Activated CD4-positive, alpha-beta T cell treated with anti-CD3 and anti-CD28 coated beads, Interleukin-2, Interleukin-6, amounts not matched to agents 100 ng/mL and 50 ng/mL, durations not matched to agents 16 hours and 8 hours (primary cell): ENCODE measurements around the gene MVK.

Experiments used
- DNase-seq: peaks from one replicate; pipeline ENCODE4 v3.0.0-alpha.2; 2020

MVK gene

DNA sequence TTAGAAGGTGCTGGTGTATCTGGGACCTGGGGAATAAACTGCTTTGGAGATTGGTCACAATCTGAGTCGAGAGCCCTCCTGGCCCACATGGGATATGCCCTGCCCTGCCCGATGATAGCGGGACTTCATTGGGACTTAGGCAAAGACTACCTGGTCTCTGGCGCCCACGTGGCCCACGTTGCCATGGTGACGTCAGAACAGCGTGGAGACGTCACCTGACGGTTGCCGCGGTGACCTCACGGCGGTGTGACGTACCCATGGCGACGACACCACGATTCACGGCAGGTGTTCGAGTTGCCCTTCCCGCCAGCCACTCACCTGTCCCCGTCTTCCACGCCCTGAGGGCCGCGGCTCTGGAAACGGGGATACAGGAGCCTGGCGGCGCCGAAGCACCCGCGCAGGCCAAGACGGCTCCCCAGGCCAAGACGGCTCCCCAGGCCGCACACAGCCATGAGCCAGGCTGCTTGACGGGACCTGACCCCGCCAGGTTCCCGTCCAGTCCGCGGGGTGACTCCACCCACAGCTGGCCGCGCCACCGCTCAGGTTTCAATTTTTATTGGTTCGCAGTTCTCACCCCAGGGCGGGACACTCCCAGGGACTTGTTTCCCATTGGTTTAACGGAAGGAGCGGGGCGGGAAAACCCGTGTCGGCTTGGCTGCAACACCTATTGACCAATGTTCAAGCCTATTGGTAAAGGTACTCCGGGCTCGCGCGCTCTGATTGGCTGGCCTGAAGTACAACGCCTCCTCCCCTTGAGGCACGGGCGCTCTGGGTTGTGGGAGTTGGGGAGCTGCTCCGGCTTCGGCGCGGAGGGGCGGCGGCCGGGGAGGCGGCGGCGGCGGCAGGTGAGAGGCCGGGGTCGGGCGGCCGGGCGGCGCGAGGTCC is at the start of gene MVK, which contains the start of gene MMAB:
MVK (plus strand) TSS at position 766 of the 885 bp plus-strand sequence. CDS start 1,029 bp downstream, outside the sequence.
MMAB (minus strand) TSS at position 476 of the 885 bp plus-strand sequence; CDS start at position 452, 24 bp downstream.
- peak; percentile 100 for DNase-seq

DNA sequence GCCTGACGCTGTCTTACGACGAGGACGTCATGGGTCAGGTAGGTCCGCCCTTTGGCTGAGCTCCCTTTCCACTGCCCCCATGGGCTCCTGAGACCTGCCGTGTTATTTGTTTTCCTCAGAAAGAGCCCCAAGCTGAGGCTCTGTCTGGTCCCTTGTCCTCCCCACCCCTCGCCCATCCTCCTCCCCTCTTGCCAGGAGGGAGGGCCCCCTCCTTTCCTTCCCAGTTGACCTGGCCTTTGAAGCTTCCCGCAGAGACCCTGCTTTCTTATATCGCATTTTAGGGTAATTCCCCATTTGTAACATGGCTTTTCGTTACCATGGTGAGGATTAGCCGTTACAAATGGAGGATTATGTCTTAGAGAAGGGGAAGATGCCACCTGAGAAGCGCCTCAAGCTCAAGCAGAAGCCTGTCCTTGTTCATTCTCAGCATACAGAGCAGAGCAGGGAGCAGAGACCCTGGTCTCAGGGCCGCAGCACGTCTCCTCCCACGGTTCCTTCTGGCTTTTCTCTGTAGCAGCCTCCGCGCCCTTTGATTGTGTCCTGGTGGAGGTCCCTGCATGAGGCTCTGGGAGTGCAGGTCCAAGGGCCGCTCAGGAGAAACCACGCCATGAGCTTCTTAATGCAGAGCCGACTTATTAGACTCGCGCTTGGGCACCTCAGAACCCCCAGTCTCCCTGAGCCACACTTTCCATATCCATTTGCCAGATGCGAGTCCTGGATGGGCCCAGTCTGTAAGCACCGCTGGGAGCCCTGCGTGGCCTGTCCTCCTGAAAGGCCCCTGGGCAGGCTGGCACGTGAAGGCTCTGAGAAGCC is 48.9 kb upstream of the MVK start:
- DNase-seq = no peak

- DNase-seq = no peak
These were observed 48.4 kb upstream of the MVK start for GRCh38 chr12:109525279-109525585.

DNA sequence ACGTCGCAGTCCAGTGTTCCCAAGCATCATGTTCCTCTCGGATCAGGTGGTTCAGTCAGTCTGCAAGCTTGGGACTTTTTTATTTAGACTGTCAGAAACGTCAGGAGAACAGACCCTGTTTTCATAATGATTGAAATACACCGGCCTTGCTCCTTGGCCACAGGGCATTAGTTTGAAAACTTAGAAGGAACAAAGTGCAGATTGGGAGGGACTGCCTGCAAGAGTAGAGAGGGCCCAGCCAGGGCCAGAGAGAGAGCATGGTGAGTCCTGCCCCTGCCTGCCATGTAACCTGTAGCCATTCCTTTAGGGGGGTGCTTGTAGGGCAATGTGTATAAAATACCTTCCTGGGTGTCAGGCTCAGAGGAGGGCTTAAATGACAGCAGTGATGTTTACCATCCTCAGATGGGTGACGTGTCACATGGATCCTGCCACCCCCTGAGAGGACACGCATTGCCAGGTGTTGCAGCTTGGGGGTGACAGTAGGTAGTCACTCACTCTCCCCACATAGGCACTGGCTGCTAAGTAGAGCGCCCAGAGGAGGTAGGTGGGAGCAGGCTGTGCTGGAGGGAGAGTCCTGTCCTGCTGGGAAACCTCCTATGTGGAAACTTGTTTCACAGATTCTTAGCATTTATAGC is 46.0 kb upstream of the MVK start:
- no peak for DNase-seq

DNA sequence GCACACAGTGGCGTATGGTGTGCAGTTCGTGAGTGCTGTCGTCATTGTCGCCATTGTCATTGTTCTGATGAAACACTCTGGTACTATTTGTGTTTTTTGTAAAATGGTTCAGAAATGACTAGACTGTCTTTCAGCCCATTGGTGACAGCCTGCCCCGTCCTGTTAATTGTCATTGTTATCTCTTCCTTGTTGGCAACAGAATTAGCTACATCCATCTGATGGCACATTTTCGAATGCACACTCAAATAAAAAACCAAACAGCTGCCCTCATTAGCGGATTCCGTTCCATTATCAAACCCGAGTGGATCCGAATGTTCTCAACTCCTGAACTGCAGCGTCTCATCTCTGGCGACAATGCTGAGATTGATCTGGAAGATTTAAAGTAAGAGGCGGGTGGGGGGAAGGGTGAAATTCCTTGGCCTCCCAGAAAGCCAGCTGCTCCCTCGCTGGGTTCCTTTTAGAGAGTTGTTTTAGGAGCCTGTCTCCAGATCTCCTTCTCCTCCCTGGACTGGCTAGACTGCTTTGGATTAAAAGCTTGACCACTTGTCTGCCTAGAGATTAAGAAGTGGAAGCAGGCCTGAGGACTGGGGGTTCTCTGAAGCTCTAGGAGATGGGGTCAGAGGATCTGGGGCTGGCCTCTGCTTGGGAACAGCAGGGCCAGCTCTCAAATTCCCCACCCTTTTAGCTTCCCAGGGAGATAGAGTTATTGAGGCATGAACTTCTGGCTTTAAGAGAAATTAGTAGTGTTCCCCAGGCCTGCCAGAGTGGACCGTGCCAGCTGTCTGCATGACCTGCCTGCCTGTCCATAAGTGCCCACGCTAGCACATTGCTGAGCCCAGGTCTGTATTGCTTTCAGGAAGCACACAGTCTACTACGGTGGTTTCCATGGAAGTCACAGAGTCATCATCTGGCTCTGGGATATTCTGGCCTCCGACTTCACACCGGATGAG is 43.6 kb upstream of the MVK start:
- DNase-seq = no peak

DNA sequence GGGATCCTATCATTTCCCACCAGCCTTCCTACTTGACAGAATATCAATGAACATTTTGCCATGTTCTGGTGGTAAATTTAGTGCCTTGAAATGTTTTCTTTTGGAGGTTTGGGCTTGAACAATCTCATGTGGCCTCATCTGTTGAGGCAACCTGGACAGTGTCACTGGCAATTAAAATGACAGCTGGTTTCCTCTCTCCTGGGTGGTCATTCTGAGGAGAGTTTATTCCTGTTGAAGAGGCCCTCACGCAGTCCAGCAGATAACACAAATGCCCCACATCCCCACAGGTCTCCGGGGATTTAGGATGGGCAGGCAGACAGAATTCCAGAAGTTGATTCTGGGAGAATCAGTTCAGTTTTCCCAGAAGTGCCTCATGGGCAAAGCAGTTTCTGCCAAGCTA is 42.2 kb upstream of the MVK start:
- DNase-seq = no peak

GRCh38 chr12:109532721-109533486 is 40.7 kb upstream of the MVK start:
- DNase-seq = no peak

DNA sequence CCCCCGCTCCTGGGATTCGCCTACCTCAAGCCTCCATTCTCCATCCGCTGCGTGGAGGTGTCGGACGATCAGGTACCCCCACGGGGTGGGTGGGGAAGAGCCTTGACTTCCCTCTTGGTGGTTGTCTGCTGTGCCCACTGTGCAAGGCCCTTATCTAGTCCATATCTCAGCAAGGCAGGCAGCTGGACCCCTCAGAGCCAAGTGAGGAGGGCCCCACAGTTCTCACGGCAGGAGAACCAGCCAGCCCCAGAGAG is 40.2 kb upstream of the MVK start:
- no peak for DNase-seq

GRCh38 chr12:109534456-109534855 is 39.1 kb upstream of the MVK start:
- no peak for DNase-seq

GRCh38 chr12:109535231-109535862 is 38.2 kb upstream of the MVK start:
- no peak for DNase-seq

GRCh38 chr12:109535863-109536250 is 37.7 kb upstream of the MVK start:
- no peak for DNase-seq

DNA sequence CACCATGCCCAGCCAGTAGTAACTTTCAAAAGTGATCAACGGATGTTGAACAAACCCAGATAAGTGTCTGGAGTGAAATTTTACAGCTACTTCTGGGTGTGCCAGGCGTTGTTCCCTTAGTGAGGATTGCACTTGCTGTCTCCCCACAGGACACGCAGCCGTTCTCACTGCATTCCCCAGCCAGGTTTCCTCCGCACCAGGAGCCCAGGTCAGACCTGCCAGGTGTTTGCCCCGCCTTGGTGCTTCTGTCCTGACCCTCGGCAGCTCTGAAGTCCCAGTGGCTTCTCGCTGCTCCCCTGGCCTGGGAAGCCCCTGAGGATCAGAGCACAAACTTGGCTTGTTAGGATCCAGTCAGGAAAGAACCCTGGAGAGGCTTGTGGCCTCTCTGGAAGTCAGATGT is 36.5 kb upstream of the MVK start:
- DNase-seq = no peak

DNA sequence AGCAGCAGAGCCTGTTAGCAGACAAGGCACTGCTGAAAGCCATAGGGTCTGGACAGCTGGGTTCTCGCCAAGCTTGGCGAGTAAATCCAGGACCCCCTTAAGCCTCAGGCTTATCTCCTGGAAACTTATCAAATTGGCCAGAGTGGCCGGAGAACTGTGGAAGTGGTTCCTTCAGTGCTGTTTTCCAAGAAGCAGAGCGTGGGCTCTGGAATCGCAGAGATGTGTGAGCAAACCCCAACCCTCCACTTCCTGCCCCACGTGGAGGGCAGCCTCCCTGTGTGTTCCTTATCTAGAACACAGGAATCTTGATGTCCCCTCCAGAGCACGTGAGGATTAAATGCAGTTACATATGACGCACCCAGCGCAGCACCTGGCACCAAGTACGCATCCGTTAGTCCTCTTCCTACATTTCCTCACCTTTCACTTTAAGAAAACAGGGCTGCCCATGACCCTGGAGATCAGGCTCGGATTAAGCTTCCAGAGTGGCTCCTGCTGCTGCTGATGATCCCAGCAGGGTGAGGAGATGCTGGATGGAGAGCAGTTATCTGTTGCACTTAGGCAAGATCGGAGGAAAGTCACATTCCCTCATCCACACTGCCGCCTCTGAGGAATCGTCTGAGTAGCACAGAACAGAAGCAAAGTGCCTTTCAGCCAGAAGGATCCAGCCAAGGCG is 35.3 kb upstream of the MVK start:
- DNase-seq = no peak

GRCh38 chr12:109539508-109539907 is 34.1 kb upstream of the MVK start:
- no peak for DNase-seq

DNA sequence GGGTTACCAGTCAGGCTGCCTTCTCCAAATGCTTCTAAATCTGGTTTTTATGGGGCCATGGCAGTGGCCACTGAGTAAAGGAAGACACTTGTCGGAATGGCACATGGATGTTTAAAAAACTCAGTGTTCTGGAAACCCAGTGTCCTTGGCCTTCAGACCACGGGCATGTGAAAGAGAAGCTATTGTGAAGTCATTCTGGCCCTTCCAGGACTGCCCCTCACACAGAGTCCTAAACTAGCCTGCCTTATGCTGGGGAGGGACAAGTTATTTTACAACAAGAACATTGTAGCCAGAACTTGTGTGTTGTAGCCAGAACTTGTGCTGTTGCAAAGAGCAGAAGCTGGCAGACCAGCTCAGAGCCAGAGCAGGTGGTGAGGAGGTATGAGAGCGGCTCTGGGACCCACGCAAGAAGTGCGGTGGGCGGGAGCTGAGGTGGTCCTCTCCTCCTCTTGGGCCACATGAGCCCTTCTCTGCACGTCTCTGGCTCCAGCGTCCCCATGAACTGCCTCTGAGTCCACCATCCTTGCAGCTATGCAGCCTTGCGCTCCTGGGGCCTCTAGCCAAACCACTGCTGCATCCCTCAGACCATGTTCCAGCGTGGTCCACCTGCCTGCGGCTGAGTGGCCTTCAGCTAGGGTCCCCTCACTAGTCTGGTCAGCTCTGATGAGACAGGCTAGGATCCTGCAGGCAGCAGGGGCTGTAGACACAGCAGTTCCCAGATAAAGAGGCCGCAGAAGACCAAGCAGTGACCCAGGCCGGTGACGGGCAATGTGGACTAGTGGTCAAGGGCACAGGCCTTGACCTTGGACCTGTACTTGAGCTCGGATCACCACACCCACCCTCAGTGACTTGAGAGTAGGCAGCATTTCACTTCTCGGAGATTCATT is 32.8 kb upstream of the MVK start:
- no peak for DNase-seq

- no peak for DNase-seq
These were observed 32.2 kb upstream of the MVK start for GRCh38 chr12:109541413-109541726.

DNA sequence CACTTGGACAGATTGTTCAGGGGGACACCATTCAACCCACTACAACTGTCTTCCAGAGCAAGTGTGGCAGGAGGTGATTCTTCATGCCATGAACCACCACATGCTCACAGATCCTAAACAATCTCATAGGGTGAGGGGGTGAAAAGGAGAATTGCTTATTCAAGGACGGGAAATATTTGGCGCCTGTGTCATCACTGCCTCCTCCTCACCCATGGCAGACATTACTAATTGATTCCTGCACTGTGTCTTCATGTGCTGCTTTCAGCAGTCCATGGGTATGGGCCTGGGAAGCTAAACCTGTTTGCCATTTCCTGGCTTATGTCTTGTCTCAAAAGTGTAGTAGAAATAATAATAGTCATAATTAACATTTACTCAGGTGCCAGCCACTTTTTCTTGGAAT is 31.6 kb upstream of the MVK start:
- no peak for DNase-seq

GRCh38 chr12:109542876-109543275 is 30.7 kb upstream of the MVK start:
- DNase-seq = no peak

GRCh38 chr12:109544955-109545531 is 28.6 kb upstream of the MVK start:
- DNase-seq = peak; percentile 15

- DNase-seq = no peak
These were observed 27.8 kb upstream of the MVK start for GRCh38 chr12:109545826-109546225.
